ENCODE results near the gene ERC2.

DNA sequence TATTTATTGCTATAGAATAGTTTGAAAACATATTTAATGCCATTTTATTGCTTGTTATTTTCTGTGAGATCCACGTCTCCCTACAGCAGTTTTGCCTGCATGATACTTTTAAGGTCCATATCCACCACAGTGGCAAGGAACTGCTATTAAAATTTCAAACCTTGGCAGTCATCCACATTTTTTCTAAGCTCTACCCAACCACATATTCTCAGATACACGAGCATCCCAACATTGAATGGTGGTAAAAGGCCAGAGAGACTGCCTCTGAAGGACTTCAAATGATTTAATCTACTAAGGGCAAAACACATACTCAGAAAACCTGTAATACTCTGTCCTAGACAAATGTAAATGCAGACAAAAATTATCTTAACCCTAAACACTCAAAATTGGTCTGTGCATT lies 173.1 kb downstream of the ERC2 start:
- TF ChIP-seq POLR2A (IDR thresholded peaks at IDR 0.05; ENCODE audit: low read depth, low read length) (no peak), POLR2AphosphoS5 (IDR thresholded peaks at IDR 0.05; ENCODE audit: low read depth, low read length) (no peak)

Measured in GM12892 (cell line).